GM12872 (cell line): ENCODE measurements around the gene UBN1.

Experiments
- TF ChIP-seq, protein P1 (sequence below): IDR thresholded peaks from 3 replicates; pipeline ENCODE4 v1.5.1; 2011; ENCODE audit warnings: low read depth, mild to moderate bottlenecking, low read length, moderate library complexity; ENCODE audit not compliant: insufficient read depth

UBN1 gene

DNA sequence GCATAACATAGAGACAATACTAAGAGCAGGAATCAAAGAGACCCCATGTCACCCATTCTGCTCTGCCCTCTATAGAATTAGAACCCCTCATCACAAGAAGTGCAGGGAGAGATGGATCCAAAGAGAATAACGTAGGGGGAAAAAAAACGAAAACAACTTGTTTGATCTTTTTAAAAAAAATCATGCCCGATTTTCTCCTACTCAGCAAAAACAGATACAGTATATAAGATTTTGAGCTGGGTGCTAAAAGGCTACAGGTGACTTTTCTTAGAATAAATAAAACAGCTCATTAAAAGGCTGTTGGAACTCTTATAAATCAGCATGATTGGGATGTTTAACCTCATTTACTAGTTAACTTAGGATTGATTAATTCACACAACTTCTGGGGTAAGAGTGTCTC lies 17.4 kb downstream of the UBN1 start:
- TF ChIP-seq, protein P1, sequence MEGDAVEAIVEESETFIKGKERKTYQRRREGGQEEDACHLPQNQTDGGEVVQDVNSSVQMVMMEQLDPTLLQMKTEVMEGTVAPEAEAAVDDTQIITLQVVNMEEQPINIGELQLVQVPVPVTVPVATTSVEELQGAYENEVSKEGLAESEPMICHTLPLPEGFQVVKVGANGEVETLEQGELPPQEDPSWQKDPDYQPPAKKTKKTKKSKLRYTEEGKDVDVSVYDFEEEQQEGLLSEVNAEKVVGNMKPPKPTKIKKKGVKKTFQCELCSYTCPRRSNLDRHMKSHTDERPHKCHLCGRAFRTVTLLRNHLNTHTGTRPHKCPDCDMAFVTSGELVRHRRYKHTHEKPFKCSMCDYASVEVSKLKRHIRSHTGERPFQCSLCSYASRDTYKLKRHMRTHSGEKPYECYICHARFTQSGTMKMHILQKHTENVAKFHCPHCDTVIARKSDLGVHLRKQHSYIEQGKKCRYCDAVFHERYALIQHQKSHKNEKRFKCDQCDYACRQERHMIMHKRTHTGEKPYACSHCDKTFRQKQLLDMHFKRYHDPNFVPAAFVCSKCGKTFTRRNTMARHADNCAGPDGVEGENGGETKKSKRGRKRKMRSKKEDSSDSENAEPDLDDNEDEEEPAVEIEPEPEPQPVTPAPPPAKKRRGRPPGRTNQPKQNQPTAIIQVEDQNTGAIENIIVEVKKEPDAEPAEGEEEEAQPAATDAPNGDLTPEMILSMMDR: no peak

DNA sequence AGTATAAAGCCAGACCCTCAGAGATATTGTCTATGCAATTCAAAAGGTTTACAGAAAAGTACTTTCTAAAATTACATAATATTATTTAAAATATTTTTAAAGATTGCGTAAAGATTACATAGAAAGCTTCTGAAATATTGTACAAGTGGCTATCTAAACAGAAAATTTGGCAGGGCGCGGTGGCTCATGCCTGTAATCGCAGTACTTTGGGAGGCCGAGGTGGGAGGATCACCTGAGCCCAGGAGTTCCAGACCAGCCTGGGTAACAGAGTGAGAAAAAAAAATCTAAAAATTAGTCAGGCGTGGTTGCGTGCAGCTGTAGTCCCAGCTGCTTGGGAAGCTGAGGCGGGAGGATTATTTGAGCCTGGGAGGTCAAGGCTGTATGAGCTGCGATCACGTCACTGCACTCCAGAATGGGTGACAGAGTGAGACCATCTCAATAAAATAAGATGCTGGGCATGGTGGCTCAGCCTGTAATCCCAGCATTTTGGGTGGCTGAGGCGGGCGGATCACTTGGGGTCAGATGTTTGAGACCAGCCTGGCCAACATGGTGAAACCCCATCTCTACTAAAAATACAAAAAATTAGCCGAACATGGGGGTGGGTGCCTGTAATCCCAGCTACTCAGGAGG lies 18.1 kb downstream of the UBN1 start:
- TF ChIP-seq, protein P1: no peak

GRCh38 chr16:4866586-4866985 lies 19.3 kb downstream of the UBN1 start:
- TF ChIP-seq, protein P1: no peak

DNA sequence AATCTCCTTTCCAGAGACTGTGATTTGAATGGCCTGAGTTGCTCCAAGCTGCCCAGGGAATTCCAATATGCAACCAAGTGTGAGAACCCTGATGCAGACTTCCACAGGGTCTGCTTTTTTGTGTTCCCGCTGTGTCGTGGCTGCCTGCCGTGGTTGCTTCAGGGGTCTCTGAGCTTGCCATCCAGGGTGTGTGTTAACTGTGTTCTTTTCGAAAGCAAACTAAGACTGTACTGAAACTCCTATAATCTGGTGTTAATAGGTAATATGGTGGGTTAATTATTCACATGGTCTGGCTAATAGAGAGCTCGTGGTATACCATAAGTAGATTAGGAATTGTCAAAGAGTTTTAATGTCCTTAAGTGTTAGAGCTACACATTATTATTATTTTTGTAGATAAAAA lies 20.7 kb downstream of the UBN1 start:
- TF ChIP-seq, protein P1: no peak

DNA sequence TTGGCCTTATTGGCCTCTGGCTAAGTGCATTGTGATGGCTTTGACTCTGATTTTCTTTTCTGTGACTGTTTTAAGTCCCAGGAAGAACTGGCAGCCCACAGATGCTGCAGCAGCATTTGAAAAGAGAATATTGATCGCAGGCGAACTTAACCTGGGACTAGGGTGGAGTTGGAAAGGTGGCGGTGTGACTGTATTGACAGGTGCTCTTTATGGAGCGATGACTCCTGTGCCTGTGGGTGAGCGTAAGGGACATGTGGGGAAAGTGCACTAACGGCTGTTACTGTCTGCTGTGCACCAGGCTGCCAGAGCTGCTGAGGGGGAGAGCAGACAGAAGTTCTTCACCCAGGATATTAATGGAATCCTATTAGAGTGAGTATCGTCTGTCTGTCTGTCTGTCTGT lies 21.3 kb downstream of the UBN1 start:
- TF ChIP-seq, protein P1: no peak

- TF ChIP-seq, protein P1: no peak
Observed at GRCh38 chr16:4869147-4869805, 22.0 kb downstream of the UBN1 start.

GRCh38 chr16:4870138-4870671 lies 22.9 kb downstream of the UBN1 start:
- TF ChIP-seq, protein P1: no peak
